Loucy (cell line): ENCODE data around the gene PIEZO1.

Experiments
- H2AFZ ChIP-seq: fragments of 200-600 bp; sonication (generic); 2 replicates; pipeline ENCODE4 v1.6.0; 2016; ENCODE audit warnings: antibody characterized with exemption, mild to moderate bottlenecking, low read length, moderate library complexity
- H3F3A ChIP-seq: fragments of 200-600 bp; 2 replicates; pipeline ENCODE4 v1.6.0; 2016; ENCODE audit warnings: antibody characterized with exemption, low read depth, mild to moderate bottlenecking
- H3K27me3 ChIP-seq: fragments of 200-600 bp; sonication (generic); 2 replicates; pipeline ENCODE4 v1.6.1; 2014; ENCODE audit warnings: low read length, mild to moderate bottlenecking; ENCODE audit not compliant: insufficient read depth, poor library complexity, severe bottlenecking
- H3K36me3 ChIP-seq: fragments of 200-600 bp; sonication (generic); 2 replicates; pipeline ENCODE4 v1.6.1; 2016; ENCODE audit warnings: low read length; ENCODE audit not compliant: insufficient read depth
- H3K4me1 ChIP-seq: fragments of 200-600 bp; sonication (generic); 2 replicates; pipeline ENCODE4 v1.5.1; 2014; ENCODE audit warnings: low read length, mild to moderate bottlenecking; ENCODE audit not compliant: insufficient read depth, poor library complexity, severe bottlenecking
- H3K4me2 ChIP-seq: fragments of 200-600 bp; sonication (generic); 2 replicates; pipeline ENCODE4 v1.6.0; 2014; ENCODE audit warnings: antibody characterized with exemption, low read length, low read depth, mild to moderate bottlenecking; ENCODE audit not compliant: poor library complexity, severe bottlenecking
- H3K4me3 ChIP-seq: fragments of 200-600 bp; sonication (generic); 2 replicates; pipeline ENCODE4 v1.5.1; 2014; ENCODE audit warnings: low read length, mild to moderate bottlenecking, mixed read lengths; ENCODE audit not compliant: poor library complexity, severe bottlenecking
- H3K79me2 ChIP-seq: fragments of 200-600 bp; sonication (generic); 2 replicates; pipeline ENCODE4 v1.6.1; 2014; ENCODE audit warnings: low read length; ENCODE audit not compliant: insufficient read depth
- H3K9ac ChIP-seq: fragments of 200-600 bp; sonication (generic); 2 replicates; pipeline ENCODE4 v1.6.0; 2014; ENCODE audit warnings: mild to moderate bottlenecking, low read depth, low read length, moderate library complexity; ENCODE audit not compliant: poor library complexity, severe bottlenecking
- H3K9me2 ChIP-seq: fragments of 200-600 bp; sonication (generic); replicated peaks from 2 replicates; pipeline ENCODE4 v1.6.1; 2016; ENCODE audit warnings: low read depth, low read length, mixed read lengths
- H3K9me3 ChIP-seq: fragments of 200-600 bp; sonication (generic); 2 replicates; pipeline ENCODE4 v1.6.1; 2014; ENCODE audit warnings: mild to moderate bottlenecking, antibody characterized with exemption, low read length, low read depth; ENCODE audit not compliant: insufficient read depth
- H4K20me1 ChIP-seq: fragments of 200-600 bp; sonication (generic); 2 replicates; pipeline ENCODE4 v1.6.0; 2014; ENCODE audit warnings: antibody characterized with exemption, low read length, mild to moderate bottlenecking; ENCODE audit not compliant: insufficient read depth, poor library complexity, severe bottlenecking
- CTCF ChIP-seq: fragments of 200-600 bp; sonication (generic); conservative IDR thresholded peaks from 2 replicates; pipeline ENCODE4 v1.5.1; 2014; ENCODE audit warnings: mild to moderate bottlenecking, antibody characterized with exemption, low read length
- EZH2phosphoT487 ChIP-seq: fragments of 200-600 bp; IDR thresholded peaks from 2 replicates; pipeline ENCODE4 v1.6.1; 2018; ENCODE audit warnings: antibody characterized with exemption, mild to moderate bottlenecking, moderate library complexity, borderline replicate concordance

PIEZO1 gene

GRCh38 chr16:88732172-88732960 lies 52.7 kb downstream of the PIEZO1 start:
- Histone ChIP-seq H3K9me2 (no peaks in the 10 kb centered on the region), H3K27me3 (no peaks in the 10 kb centered on the region), H3K9ac (no peak overlapping the region), H3F3A (no peaks in the 10 kb centered on the region), H3K4me3 (no peak overlapping the region), H3K9me3 (no peaks in the 10 kb centered on the region), H2AFZ (no peak overlapping the region), H4K20me1 (no peaks in the 10 kb centered on the region), H3K4me2 (no peak overlapping the region), H3K79me2 (no peaks in the 10 kb centered on the region), H3K36me3 (peaks cover 29% of the 10 kb centered on the region; the same call in 1 of the 2 replicates), H3K4me1 (no peaks in the 10 kb centered on the region)
- TF ChIP-seq CTCF (no peak), EZH2phosphoT487 (no peak)

- Histone ChIP-seq H3K79me2 (no peaks in the 10 kb centered on the region), H3F3A (no peaks in the 10 kb centered on the region), H3K4me1 (no peaks in the 10 kb centered on the region), H3K27me3 (no peaks in the 10 kb centered on the region), H3K4me2 (no peak overlapping the region), H3K9me3 (no peaks in the 10 kb centered on the region), H3K9me2 (no peaks in the 10 kb centered on the region), H3K36me3 (peaks cover 29% of the 10 kb centered on the region; the same call in 1 of the 2 replicates), H3K9ac (no peak overlapping the region), H3K4me3 (no peak overlapping the region), H2AFZ (no peak overlapping the region), H4K20me1 (no peaks in the 10 kb centered on the region)
- no peak for TF ChIP-seq EZH2phosphoT487
These were observed 53.3 kb downstream of the PIEZO1 start for GRCh38 chr16:88731699-88732098.

DNA sequence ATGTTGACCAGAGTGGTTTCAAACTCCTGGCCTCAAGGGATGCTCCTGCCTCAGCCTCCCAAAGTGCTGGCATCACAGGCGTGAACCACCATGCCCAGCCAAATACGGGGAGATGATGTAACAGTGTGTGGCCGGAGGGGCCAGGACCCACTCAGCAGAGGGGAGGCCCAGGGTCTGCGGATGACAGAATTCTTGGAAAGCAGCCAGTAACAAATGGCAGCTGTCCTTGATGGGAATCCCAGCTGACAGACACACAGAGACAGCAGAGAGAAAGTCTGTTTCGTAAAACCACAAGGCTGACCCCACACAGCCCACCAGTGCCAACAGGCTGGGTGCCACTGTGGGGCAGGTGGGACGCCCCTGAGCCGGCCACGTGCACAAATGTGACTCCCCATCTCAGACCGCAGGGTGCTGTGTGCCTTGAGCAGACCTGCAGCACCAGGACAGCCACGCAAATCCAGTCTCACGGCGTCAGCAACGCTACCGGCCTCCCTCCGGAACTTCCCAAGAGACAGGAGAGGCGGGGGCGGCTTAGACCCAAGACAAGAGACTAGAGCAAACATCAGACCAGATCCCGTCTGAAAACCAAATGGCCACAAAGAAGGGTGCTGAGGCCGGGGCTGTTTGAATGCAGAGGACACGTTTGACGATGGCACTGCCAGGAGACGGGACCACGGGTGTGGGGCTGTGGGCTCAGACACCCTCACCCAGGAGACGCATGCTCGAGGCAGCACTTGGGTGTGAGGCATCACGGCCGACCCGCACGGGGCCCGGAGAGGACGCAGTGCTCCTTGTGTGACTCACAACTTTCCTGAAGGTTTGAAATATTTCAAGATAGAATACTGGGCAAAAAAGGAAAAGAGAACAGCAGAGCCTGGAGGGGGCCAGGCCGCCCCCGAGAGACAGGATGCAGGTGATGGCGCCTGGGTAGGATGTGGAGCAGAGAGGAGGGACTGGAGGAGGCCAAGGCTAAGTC lies 54.1 kb downstream of the PIEZO1 start:
- no peak overlapping the region for H3K4me3 ChIP-seq
- H3K79me2 ChIP-seq, result no peaks in the 10 kb centered on the region
- no peaks in the 10 kb centered on the region for H3K9me2 ChIP-seq
- H3K27me3 ChIP-seq, result no peaks in the 10 kb centered on the region
- no peaks in the 10 kb centered on the region for H3K4me1 ChIP-seq
- H2AFZ ChIP-seq, result no peak overlapping the region
- no peaks in the 10 kb centered on the region for H3K9me3 ChIP-seq
- H4K20me1 ChIP-seq, result no peaks in the 10 kb centered on the region
- H3F3A ChIP-seq, result no peaks in the 10 kb centered on the region
- no peak overlapping the region for H3K4me2 ChIP-seq
- TF ChIP-seq CTCF (no peak), EZH2phosphoT487 (no peak)
- peaks cover 30% of the 10 kb centered on the region; the same call in 1 of the 2 replicates for H3K36me3 ChIP-seq
- H3K9ac ChIP-seq, result no peak overlapping the region
